CD4-positive, alpha-beta T cell treated with Interleukin-17A for 1 hour (primary cell): ENCODE measurements around the gene FBLN2.
"Not testable (repeated sequence)": the region's sequence is repeated elsewhere in the genome, so short reads cannot be mapped to it uniquely, and the experiment has no call there.

Experiments
- DNase-seq: peaks from one replicate; pipeline ENCODE4 v3.0.0-alpha.2; 2020

FBLN2 gene

GRCh38 chr3:13548696-13549622 lies at the start of gene FBLN2:
Gene FBLN2, plus strand, starts transcription at chr3:13549125. Its CDS starts 21,231 bp downstream, at chr3:13570356.
- DNase-seq = peak; percentile 13

- DNase-seq = not testable (repeated sequence)
These were observed 49.7 kb upstream of the FBLN2 start for GRCh38 chr3:13499246-13499645.

GRCh38 chr3:13500133-13500885 lies 48.6 kb upstream of the FBLN2 start:
- DNase-seq = no peak

- no peak for DNase-seq
These were observed 47.9 kb upstream of the FBLN2 start for GRCh38 chr3:13501056-13501455.

GRCh38 chr3:13501521-13501920 lies 47.4 kb upstream of the FBLN2 start:
- DNase-seq = no peak

- DNase-seq = no peak
These were observed 46.8 kb upstream of the FBLN2 start for GRCh38 chr3:13501958-13502790.

GRCh38 chr3:13502791-13503060 lies 46.2 kb upstream of the FBLN2 start:
- DNase-seq = no peak

- DNase-seq = no peak
These were observed 44.6 kb upstream of the FBLN2 start for GRCh38 chr3:13504161-13504831.

- DNase-seq = no peak
These were observed 43.5 kb upstream of the FBLN2 start for GRCh38 chr3:13505147-13506130.

- DNase-seq = no peak
These were observed 42.7 kb upstream of the FBLN2 start for GRCh38 chr3:13506239-13506638.

- no peak for DNase-seq
These were observed 42.2 kb upstream of the FBLN2 start for GRCh38 chr3:13506680-13507079.

- DNase-seq = no peak
These were observed 41.7 kb upstream of the FBLN2 start for GRCh38 chr3:13507247-13507569.

GRCh38 chr3:13507570-13508339 lies 41.2 kb upstream of the FBLN2 start:
- no peak for DNase-seq

- DNase-seq = no peak
These were observed 40.4 kb upstream of the FBLN2 start for GRCh38 chr3:13508496-13508895.

GRCh38 chr3:13509059-13509815 lies 39.7 kb upstream of the FBLN2 start:
- DNase-seq = no peak

GRCh38 chr3:13509816-13510192 lies 39.1 kb upstream of the FBLN2 start:
- DNase-seq = no peak

- DNase-seq = no peak
These were observed 36.5 kb upstream of the FBLN2 start for GRCh38 chr3:13512451-13512850.

- DNase-seq = no peak
These were observed 35.6 kb upstream of the FBLN2 start for GRCh38 chr3:13513051-13513912.

- no peak for DNase-seq
These were observed 34.9 kb upstream of the FBLN2 start for GRCh38 chr3:13513913-13514517.
